ENCODE measurements around the gene NTNG1.

- TF ChIP-seq CTCF (IDR thresholded peaks at IDR 0.05) (no peak), POLR2A (IDR thresholded peaks at IDR 0.05) (no peak)
Observed at GRCh38 chr1:107105914-107106313, 34.9 kb upstream of the NTNG1 start.
